HG03103 (cell line): Measurements from ENCODE around the gene EIF5.

ENCODE experiments used
- ATAC-seq: cut with Tn5 transposase; IDR thresholded peaks from one replicate; pipeline ENCODE4 v1.9.1; 2021; ENCODE audit warnings: low read depth; ENCODE audit not compliant: unreplicated experiment

The EIF5 gene

DNA sequence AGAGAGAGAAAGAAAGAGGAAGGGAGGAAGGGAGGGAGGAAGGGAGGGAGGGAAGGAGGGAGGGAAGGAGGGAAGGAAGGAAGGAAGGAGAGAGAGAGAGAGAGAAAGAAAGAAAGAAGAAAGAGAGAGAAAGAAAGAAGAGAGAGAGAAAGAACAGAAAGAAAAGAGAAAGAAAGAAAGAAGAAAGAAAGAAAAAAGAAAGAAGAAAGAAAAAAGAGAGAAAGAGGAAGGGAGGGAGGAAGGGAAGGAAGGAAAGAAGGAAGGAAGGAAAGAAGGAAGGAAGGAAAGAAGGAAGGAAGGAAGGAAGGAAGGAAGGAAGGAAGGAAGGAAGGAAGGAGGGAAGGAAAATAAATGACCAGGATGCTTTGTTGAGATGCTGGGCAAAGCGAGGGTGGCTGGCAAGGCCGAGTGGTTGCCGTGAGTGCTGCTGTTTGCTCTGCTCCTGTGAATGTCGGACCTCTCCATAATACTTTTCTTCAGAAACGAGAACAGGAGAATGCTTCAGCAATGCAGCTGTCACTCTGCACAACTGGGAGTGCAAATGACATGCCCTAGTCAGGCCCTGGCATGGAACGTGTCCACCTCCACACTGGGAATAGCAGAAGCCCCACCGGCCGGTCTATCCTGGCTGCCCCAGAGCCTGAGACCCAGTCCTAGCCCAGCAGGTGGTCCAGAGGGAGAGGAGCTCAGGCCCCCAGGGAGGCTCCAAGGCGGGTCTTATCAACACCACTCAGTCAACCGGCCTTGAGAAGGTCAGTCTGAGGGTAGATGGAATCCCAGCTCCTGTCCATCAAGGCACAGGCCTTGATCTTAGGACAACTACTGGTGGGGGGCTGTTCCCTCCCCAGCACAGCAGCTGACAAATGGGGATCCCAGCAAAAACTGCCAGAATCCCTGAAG lies 25.1 kb upstream of the EIF5 start:
- ATAC-seq, result no peak

DNA sequence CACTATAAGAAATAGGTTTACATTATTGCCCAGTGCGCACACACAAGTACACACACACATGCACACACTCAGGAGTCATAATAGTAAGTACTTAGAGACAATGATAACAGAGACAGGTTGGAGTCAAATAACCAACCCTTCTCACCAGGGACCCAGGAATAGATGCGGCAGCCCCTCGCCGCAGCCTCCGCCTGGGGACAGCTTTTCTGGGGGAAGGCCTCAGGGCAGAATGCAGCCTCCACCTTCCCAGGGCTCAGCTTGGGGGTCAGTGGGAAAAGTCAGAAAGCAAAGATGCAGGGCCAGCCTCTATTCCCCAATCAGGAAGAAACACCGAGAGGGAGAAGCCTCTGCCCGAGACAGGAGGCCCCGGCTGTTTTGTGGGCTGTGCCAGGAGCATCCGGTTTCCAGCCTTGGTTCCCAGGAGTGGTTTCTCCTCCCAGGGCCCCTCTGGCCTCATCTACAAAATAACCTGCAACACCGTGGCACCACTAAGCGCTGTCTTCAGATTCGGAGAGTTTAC lies 23.4 kb upstream of the EIF5 start:
- no peak for ATAC-seq

DNA sequence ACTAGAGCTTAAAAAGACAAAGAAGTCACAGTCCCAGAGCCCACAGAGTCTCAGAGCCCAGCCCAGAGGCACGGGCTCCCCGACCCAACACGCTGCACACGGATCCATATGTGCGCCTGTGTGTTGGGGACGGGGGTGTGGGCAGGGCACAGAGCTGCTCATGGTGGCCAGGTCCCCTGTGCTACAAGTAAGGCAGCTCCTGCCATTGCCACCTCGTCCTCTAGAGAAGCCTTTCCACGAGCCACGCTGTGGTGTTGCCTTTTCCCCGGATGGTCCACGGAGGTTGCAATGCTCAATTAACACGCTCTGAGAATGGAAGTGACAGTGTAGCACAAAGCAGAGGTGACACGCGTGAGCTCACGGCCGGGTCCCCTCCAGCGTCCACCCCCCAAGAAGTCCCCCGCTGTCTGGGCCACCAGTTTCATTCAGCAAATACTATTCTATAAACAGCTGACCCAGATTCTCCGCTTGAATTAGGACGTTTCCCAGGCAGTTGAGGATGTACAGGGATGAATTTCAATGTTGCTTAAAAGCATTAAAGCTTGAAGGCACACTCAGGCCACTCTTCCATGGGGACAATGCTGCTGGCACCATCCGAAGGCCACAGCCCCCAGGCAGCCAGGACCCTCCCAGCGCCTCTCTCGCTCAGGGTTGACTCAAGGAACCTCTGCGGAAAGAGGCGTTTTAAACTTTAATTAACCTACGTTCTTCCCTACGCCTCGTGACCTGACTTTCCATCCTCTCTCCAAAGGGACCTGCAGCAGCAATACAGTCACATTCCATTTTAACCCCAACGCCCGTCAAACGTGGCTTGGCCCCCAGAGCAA lies 22.7 kb upstream of the EIF5 start:
- no peak for ATAC-seq

DNA sequence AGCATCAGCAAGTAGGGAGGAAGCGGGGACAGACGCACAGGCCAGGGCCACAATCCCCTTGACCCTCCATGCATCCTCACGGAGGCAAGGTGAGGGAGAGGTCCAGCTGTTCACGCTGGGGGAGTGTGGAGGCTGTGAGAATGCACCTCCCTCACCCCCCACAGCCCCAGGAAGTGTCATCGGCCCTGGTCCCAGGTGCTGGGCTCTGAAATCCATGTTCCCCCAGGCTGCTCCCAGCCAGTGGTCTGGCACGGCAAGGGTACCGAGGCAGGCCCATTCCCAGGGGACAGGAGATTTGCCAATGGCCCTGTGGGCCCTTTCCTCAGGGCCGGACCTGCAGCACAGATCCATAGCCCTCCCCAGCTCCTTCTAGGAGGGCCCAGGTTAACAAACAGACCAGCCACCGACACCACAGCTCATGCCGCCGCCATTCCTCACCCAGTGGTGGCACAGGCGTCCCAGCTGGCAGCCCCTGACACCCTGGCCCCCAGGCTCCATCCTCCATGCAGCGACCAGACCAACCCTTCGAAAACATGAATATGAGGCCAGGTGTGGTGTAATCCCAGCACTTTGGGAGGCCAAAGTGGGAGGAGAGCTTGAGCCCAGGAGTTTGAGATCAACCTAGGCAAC lies 21.9 kb upstream of the EIF5 start:
- ATAC-seq, result no peak

DNA sequence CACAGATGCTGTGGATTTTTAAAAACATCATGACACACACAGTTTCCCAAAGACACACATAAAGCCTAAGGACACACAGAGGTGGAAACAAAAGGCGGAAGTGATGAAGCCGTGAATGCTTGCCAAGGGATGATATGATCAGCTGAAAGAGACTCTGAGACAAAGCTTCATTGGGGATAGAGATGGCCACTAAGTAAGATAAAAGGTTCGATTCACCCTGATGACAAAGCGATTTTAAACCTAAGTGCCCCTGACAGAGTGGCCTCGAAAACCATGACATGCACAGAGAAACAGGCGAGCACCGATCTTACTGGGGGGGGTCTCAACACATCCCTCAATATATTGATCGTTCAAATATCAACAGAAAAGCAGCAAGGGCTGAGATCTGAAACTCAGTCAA lies 20.3 kb upstream of the EIF5 start:
- no peak for ATAC-seq

DNA sequence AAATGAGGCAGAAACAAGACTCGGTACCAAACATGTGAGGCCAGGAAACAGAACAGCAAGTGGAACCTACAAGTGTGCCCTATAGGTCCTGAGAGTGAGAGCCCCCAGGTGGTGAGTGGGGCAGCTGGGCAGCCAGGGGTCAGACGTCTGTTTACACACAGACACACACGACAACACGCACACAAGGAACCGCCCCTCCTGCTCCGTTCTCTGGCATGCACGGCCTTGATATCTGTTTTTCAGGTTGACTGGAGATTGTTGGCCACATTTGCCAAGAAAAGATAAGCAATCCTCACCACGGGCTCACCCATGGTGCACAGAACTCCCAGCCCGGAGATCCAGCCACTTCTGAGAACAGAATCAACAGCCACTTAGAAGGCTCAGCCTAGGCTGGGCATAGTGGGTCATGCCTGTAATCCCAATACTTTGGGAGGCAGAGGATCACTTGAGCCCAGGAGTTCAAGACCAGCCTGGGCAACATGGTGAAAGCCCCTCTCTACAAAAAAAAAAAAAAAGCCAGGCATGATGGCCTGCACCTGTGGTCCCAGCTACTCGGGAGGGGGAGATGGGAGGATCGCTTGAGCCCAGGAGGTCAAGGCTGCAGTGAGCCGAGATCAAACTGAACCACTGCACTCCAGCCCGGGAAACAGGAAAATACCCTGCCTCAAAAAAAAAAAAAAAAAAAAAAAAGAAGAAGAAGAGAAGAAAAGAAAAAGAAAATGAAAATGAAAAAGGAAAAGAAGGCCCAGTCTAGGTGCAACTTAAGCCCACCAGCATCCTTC lies 19.4 kb upstream of the EIF5 start:
- ATAC-seq, result no peak

DNA sequence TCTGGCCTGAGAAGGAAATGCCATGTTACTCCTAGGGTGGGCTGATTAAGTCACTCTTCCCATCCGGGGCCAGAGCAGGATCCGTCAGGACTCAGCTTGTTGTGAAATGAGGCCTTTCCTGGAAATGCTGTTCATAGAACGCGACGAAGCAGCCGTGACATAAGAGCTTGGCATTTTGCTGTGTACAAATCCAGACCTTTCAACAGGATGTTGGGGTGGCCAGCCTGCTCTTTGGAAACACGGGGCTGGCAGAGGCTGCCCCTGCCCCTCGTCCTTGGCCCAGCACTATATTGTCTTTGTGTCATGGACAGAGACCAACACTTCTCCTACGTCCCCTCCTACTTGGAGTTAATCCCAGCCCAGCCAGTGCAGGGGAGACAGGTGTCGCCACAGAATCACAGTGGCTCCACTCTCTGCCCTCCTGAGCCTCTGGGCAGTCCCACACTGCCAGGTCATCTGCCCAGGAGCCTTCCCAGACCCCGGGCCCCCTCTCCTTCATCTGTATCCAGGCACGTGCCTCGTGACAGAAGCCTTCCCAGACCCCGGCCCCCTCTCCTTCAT lies 18.6 kb upstream of the EIF5 start:
- no peak for ATAC-seq

DNA sequence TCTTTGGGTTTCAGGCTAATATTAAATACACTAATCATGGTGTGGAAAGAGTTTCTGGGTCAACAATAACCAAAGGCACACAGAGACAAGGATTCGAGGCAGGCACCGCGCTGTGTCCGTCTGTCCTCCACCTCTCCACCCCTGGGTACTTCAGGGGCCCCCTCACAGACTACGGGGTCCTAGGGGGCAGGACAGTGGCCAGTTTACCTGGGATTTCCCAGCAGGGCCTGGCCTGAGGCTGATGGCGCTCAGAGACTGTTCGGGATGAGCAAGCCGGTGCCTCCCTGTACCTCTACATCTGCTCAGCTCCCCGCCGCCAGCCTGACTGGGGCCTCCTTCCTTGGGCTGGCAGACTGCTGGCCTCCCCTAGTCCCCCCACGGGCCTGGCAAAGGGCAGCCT lies 18.1 kb upstream of the EIF5 start:
- ATAC-seq, result no peak

DNA sequence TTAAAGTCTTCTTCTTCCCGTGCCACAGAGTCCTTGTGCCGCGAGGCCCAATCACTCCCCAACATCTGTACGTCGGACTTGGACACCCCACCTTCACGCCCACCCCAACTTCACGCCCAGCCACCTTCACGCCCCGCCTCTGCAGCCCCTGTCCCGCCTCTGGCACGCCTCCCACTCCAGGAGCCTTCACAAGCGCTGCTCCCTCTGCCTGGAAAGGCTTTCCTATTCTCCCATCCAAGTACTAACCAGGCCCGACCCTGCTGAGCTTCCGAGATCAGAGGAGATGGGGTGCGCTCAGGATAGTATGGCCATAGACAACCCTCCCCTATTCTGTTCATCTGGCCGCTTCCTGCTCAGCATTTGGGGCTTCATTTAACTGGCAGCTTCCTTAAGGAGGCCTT lies 17.3 kb upstream of the EIF5 start:
- ATAC-seq, result no peak

DNA sequence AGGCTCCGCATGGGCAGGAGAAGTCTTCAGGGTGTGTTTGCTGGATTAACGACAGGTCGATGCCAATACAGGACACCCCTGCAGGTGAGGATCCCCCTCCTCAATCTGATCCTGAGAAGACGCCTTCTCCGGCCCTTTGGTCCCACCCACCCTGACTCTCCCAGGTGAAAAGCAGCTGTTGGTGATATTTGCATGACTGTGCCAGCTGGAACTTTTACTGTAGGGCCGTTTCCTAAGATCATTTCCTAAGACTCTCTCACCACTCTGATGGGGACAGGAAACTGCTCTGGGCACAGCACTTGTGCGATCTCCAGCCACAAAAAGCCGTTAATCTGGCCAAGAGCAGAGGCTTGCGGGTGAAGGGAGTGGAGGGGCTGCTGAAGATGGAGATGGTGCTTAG lies 16.8 kb upstream of the EIF5 start:
- ATAC-seq, result no peak

DNA sequence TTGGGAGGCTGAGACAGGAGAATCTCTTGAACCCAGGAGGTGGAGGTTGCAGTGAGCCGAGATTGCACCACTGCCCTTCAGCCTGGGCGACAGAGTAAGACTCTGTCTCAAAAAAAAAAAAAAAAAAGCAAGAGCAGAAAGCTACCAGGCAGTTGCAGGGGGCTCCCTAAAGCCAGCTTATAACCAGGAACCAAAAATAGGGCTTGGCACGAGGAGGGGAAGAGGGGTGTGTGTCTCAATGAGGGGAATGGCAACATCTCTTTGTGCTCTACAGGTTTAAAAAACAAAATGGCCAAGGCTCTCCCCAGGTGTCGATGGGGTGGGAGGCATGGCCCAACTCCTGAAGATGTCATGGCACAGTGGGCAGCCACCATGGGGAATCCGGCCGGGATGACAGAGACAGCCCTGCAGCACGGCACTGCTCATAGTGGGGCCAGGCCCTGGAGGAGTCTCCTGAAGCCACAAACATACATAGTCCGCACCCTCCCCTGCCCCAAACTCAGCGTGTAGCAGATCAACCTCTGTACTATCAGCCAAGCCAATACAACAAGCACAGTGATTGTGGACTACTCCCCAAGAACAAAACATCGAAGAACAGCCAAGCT lies 16.0 kb upstream of the EIF5 start:
- ATAC-seq, result no peak

DNA sequence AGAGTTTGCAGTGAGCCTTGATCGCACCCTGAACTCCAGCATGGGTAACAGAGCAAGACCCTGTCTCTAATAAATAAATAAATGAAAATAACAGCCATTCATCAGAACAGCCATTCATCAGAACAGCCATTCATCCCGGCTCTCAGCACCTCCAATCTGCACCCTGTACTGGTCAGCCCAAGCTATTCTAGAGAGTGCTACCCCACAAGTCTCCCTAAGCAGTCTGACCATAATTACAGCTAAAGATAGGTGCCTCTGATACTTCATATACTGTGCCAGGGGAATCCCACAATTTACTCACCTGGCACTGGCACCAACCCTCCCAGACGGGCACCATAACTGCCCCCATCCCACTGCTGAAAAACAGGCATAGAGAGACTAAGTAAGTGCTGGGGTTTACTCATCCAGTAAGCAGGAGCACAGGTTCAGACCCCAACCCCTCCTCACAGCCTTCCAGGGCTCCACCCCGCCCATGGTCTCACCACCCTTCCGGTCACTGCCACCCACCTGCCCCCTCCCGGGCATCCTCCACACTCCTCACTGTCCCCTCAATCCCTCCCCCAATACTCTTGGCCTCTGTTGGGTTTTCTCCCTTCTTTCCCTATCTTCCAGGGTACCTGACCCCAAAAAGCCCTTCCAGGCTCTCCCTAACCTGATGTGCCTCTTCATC lies 15.2 kb upstream of the EIF5 start:
- ATAC-seq, result no peak

DNA sequence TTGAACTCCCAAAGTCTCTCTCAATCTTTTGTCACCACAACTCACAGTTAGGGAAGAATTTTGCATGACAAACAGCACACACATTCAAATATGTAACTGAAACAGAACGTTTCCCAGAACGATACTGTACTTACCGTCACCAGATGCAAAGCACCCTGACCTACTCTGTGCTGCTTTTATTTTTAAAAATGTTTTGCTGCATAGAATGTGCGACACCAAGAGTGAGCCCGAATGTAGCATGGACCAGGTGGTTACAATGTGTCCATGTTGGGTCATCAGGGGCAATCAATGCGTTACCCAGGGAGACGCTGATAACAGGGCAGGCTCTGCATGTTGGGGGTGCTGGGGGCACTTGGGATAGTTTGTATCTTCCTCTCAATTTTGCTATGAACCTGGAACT lies 14.6 kb upstream of the EIF5 start:
- ATAC-seq, result no peak

DNA sequence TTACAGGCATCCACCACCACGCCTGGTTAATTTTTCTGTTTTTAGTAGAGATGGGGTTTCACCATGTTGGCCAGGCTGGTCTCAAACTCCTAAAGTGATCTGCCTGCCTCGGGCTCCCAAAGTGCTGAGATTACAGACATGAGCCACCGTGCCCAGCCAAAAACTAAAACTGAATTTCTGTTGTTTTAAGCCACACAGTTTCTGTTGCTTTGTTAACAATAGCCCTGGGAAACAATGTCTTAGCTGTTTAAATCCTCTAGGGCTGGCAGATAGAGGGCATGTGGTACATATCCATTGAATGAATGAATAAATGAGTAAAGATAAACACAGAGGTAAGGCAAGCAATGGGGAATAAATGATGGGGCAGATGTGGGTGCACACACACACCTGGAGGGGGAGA lies 8.0 kb upstream of the EIF5 start:
- no peak for ATAC-seq

DNA sequence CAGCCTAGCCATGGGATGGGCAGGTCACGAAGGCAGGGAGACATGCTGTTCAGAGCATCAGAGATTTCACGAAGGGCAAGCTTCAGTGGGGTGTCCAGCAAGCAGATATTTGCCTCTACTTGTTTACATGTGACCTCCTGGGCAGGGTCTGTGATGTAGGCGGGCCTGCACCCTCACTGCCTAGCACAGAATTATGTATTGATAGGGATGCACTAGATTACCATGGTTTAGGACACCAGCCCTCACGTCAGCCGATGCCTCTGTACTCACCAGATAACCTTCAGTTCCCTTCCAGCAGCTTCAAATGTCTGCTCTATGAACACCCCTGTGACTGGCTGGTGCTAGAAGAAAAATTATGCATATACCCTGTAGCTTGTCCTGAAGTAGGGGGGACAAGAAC lies 5.1 kb upstream of the EIF5 start:
- no peak for ATAC-seq

DNA sequence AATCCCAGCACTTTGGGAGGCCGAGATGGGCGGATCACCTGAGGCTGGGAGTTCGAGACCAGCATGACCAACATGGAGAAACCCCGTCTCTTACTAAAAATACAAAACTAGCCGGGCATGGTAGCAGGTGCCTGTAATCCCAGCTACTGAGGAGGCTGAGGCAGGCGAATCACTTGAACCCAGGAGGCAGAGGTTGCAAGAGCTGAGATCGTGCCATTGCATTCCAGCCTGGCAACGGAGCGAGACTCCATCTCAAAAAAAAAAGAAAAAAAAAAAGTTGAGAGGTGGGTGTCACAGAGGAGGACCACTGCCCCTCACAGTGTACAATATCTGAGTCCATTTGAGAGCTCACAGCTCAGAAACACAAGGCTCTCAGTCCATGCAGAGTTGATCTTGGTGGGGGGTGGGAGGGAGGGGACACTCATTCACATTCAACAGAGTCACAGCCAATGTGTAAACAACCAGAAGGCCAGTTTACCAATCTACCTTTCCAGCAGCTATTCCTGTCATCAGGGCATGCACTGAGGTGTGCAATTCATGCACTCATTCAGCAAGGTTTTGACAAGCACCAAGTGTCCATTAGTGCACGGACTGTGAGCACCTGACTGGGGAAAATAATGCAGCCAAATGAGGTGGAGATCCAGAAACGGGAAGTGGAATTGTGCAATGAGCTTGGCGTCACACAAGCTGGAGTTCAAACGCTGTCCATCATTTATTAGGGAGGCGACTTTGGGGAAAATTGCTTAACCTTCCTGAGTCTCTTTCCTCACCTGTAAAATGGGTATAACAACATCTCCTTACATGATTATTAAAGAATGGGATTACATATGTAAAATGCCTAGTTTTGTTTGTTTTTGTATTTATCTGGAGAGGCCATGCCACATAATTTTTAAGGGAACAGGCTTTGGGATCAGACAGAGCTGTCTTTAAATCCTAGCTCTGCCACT lies 4.4 kb upstream of the EIF5 start:
- ATAC-seq, result no peak

DNA sequence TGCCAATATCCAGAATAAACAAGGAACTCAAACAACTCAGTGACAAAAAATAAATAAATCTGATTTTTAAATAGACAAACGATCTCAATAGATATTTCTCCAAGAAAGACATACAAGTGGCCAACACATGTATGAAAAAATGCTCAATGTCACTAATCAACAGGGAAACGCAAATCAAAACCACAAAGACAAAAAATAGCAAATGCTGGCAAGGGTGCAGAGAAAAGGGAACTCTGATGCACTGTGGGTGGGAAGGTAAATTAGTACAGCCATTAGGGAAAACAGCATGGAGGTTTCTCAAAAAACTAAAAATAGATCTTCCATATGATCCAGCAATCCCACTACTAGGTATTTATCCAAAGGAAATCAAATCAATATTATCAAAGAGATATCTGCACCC lies 3.5 kb upstream of the EIF5 start:
- ATAC-seq, result no peak
